Osteoblast (primary cell): Measurements from ENCODE around the gene FAM184A. TPM values are rescaled to one million over a fixed set of nuclear protein-coding genes. Genes with fewer than 3 reads are reported as not detected.

ENCODE experiments used
- DNase-seq: peaks from one replicate; pipeline ENCODE4 v3.0.0; 2011; ENCODE audit warnings: low spot score, mixed read lengths; ENCODE audit not compliant: insufficient read length; ENCODE audit errors: missing footprints
- H2AFZ ChIP-seq: 2 replicates; pipeline ENCODE4 v1.6.0; 2011; ENCODE audit warnings: mild to moderate bottlenecking, low read length
- H3K27ac ChIP-seq: 2 replicates; pipeline ENCODE4 v1.5.1; 2011; ENCODE audit warnings: mild to moderate bottlenecking, low read depth, low read length, moderate library complexity
- H3K27me3 ChIP-seq: 2 replicates; pipeline ENCODE4 v1.6.0; 2012; ENCODE audit warnings: mild to moderate bottlenecking, control low read depth, inconsistent platforms, low read length, moderate library complexity; ENCODE audit not compliant: insufficient read depth
- H3K36me3 ChIP-seq: 2 replicates; pipeline ENCODE4 v1.5.1; 2011; ENCODE audit warnings: mild to moderate bottlenecking, low read length, control low read depth, moderate library complexity; ENCODE audit not compliant: insufficient read depth
- H3K4me1 ChIP-seq: 2 replicates; pipeline ENCODE4 v1.5.1; 2011; ENCODE audit warnings: mild to moderate bottlenecking, low read length, control low read depth, moderate library complexity; ENCODE audit not compliant: insufficient read depth
- H3K4me2 ChIP-seq: 2 replicates; pipeline ENCODE4 v1.6.0; 2011; ENCODE audit warnings: mild to moderate bottlenecking, low read length; ENCODE audit not compliant: insufficient read depth
- H3K4me3 ChIP-seq: fragments of 200-600 bp; sonication (generic); 3 replicates; pipeline ENCODE4 v1.5.1; 2012; ENCODE audit warnings: mild to moderate bottlenecking, low read length, inconsistent platforms; ENCODE audit not compliant: insufficient read depth
- H3K79me2 ChIP-seq: 2 replicates; pipeline ENCODE4 v1.6.0; 2012; ENCODE audit warnings: mild to moderate bottlenecking, low read length, control low read depth, inconsistent platforms; ENCODE audit not compliant: insufficient read depth
- H3K9me3 ChIP-seq: 2 replicates; pipeline ENCODE4 v1.5.1; 2011; ENCODE audit warnings: low read depth, low read length, control low read depth
- H4K20me1 ChIP-seq: 2 replicates; pipeline ENCODE4 v1.6.0; 2012; ENCODE audit warnings: mild to moderate bottlenecking, low read length, control low read depth; ENCODE audit not compliant: insufficient read depth
- CTCF ChIP-seq: IDR thresholded peaks from 2 replicates; pipeline ENCODE4 v1.5.1; 2011; ENCODE audit warnings: mild to moderate bottlenecking, low read depth, low read length, moderate library complexity; ENCODE audit errors: extremely low read depth
- total RNA-seq: library from RNA; depleted of rRNA; stranded (reverse); fragments of >200 nt; gene quantifications from 2 replicates; pipeline ENCODE4 v1.2.3, GENCODE V29; 2012

The FAM184A gene
- total RNA-seq, 1 donor = 0.36 TPM

GRCh38 chr6:118923035-118923434 lies 155.4 kb downstream of the FAM184A start:
- Histone ChIP-seq H2AFZ (no peak overlapping the region), H3K27me3 (no peaks in the 10 kb centered on the region), H3K79me2 (no peaks in the 10 kb centered on the region), H4K20me1 (peaks cover 2% of the 10 kb centered on the region), H3K4me1 (no peaks in the 10 kb centered on the region), H3K4me3 (no peak overlapping the region), H3K9me3 (no peaks in the 10 kb centered on the region), H3K4me2 (no peak overlapping the region), H3K27ac (no peak overlapping the region), H3K36me3 (peaks cover 26% of the 10 kb centered on the region)
- no peak for DNase-seq
- TF ChIP-seq CTCF = no peak

GRCh38 chr6:118921084-118921483 lies 157.4 kb downstream of the FAM184A start:
- H3K27me3 ChIP-seq = no peaks in the 10 kb centered on the region
- no peak overlapping the region for H3K4me2 ChIP-seq
- H4K20me1 ChIP-seq = no peaks in the 10 kb centered on the region
- DNase-seq = no peak
- no peak for TF ChIP-seq CTCF
- H3K4me3 ChIP-seq = no peak overlapping the region
- no peaks in the 10 kb centered on the region for H3K79me2 ChIP-seq
- H3K9me3 ChIP-seq = no peaks in the 10 kb centered on the region
- no peaks in the 10 kb centered on the region for H3K4me1 ChIP-seq
- no peak overlapping the region for H2AFZ ChIP-seq
- no peak overlapping the region for H3K27ac ChIP-seq
- H3K36me3 ChIP-seq = peaks cover 34% of the 10 kb centered on the region

- H3K27ac ChIP-seq = no peak overlapping the region
- no peak for DNase-seq
- no peaks in the 10 kb centered on the region for H3K79me2 ChIP-seq
- TF ChIP-seq CTCF = no peak
- H3K36me3 ChIP-seq = peaks cover 36% of the 10 kb centered on the region
- no peaks in the 10 kb centered on the region for H3K9me3 ChIP-seq
- H4K20me1 ChIP-seq = no peaks in the 10 kb centered on the region
- no peaks in the 10 kb centered on the region for H3K27me3 ChIP-seq
- no peak overlapping the region for H3K4me3 ChIP-seq
- no peak overlapping the region for H2AFZ ChIP-seq
- H3K4me1 ChIP-seq = no peaks in the 10 kb centered on the region
- no peak overlapping the region for H3K4me2 ChIP-seq
Measured at GRCh38 chr6:118918329-118918725, 160.1 kb downstream of the FAM184A start.

GRCh38 chr6:118917546-118918328 lies 160.7 kb downstream of the FAM184A start:
- DNase-seq = no peak
- Histone ChIP-seq H2AFZ (no peak overlapping the region), H3K79me2 (no peaks in the 10 kb centered on the region), H3K4me1 (no peaks in the 10 kb centered on the region), H3K27me3 (no peaks in the 10 kb centered on the region), H3K4me2 (no peak overlapping the region), H3K27ac (peak overlapping the region; percentile 9), H3K4me3 (no peak overlapping the region), H3K9me3 (no peaks in the 10 kb centered on the region), H3K36me3 (peaks cover 34% of the 10 kb centered on the region), H4K20me1 (no peaks in the 10 kb centered on the region)
- TF ChIP-seq CTCF = no peak
